ENCODE data around the gene RELN. TPM values are rescaled to one million over a fixed set of nuclear protein-coding genes. Genes with fewer than 3 reads are reported as not detected.

RELN gene
- total RNA-seq, 1 experiment from 2014 or later: 0.02 TPM

DNA sequence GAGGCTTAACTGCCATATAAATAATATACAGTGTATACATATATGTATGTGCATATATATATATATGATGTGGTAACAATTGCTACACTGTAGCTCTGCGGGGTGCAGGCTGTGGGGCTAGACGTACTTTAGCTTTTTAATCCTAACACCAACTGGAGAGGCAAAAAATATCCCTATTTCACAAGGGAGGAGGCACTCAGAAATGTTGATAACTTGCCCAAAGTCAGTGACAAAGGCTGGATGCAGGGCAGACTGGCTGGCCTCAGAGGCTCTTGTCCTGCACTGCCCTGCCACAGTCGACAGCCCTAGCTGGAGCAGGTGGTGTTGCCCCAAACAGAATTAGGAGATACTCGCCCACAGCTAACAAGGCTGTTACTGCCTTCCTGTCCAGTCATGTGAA lies 1.5 kb upstream of the RELN start:
- DNase-seq (ENCODE audit: low read depth): no peak

DNA sequence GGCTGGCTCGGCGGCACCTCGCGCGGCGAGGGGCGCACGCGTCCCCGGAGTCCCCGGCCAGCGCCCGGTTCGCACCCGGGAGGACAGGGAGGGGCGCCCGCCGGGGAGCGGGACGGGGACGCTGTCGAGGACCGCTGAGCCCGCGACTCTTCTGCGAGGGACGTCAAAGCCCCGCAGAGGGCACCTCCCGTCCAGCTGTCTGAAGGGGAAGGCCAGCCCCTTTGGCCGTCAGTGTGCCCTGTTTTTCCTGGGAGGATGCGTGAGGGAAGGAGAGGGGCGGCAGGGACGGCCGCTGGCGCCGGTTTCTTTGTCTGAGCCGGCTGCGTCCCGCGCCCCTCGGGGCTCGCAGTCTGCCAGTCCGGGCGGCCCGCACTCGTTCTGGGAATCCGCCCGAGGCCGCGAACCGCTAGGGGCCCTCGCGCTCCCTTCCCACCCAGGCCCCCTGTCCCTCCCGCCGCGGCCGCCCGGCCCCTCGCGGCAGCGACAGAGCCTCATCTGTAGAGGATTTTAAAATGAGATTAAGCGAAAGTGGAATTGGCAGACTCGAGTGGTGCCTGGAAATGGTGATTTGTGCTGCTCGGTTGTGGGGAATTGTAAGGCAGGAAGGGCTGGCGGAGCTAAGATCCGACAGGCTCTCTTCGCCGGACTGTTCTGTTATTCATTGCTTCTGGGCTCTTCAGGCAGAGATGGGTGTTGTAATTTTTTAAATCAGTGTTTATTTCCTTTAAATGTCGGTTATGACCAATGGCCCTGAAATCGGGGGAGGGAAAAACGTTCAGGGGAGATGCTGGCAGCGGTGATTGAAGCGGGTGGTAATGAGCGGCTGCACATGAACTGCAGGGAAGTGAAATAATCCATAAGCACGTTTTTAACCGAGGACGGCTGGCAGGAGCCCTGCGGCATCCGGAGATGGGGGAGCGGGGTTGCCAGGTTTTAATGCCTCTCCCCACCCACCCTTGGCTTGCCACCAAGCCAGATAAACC lies 618 bp upstream of the RELN start:
- DNase-seq (ENCODE audit: low read depth): peak; percentile 11

- no peak for DNase-seq (ENCODE audit: low read depth)
Observed at GRCh38 chr7:103988468-103989199, 824 bp downstream of the RELN start.

- no peak for DNase-seq (ENCODE audit: low read depth)
Observed at GRCh38 chr7:103987451-103987850, 2.0 kb downstream of the RELN start.

- DNase-seq (ENCODE audit: low read depth): no peak
Observed at GRCh38 chr7:103985565-103986126, 3.8 kb downstream of the RELN start.

- DNase-seq (ENCODE audit: low read depth): no peak
Observed at GRCh38 chr7:103984050-103984449, 5.4 kb downstream of the RELN start.

DNA sequence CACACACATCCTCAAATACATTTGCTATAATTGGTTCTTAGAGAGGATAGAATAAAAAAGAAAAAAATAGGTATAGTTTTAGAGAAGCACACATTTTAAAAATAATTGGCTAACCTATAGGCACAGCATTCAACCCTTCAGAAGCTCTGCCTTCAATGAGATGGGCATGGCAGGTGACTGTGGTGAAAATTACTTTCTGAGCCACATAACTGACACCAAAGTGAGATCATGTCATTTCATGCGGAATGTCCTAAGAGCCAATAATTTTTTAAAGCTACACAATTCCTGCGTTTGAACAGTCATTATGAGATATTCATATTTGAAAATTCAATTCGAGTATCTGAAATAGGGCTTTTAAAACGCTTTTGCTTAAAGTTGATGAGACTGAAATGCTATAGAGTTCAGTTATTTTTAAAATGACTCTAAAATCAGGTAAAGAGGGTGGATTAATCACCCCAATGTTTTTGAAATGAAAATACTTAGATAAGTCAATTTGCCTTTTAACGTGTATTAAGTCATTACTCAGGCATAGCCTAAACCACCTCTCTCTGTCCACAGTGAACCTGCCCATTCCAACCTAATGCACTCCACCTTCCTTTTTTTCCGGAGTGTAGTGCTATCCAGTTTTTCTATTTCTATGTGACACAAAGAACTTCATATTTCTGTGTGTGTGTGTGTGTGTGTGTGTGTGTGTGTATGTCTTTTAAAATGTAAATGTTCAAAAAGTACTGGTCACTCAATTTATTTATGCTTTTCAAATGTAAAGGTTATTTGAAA lies 6.1 kb downstream of the RELN start:
- DNase-seq (ENCODE audit: low read depth): no peak

- DNase-seq (ENCODE audit: low read depth): no peak
Observed at GRCh38 chr7:103981003-103981423, 8.4 kb downstream of the RELN start.

DNA sequence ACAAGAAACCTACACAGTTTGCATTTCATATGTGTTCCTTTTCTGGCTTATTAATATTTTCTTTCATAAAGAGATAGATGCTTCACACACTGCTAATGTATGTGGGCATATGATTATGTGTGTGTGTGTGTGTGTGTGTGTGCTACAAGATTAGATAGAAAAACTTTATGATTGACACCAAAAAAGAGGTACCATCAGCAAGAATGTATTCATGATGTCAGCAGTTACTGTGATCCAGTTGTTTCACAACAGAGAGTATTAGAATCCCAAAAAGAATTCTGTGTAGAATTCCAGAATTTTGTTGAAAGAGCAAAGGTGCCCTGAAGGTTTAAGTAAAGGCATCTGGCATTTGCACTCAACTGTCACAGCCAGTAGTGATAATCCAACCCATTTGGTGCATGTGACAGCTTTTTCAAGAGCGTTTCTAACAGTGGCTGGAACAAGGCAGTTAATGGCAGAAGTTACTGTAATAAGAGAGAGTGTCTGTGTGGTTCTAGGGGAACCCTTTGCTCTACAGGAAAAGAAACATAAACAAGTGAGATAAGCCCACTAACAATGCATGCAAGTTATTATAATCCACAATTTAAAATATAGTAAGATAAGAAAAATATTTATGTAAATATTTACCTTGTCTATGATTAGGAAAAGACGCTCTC lies 16.6 kb downstream of the RELN start:
- DNase-seq (ENCODE audit: low read depth): no peak

- DNase-seq (ENCODE audit: low read depth): no peak
Observed at GRCh38 chr7:103967401-103967800, 22.1 kb downstream of the RELN start.

DNA sequence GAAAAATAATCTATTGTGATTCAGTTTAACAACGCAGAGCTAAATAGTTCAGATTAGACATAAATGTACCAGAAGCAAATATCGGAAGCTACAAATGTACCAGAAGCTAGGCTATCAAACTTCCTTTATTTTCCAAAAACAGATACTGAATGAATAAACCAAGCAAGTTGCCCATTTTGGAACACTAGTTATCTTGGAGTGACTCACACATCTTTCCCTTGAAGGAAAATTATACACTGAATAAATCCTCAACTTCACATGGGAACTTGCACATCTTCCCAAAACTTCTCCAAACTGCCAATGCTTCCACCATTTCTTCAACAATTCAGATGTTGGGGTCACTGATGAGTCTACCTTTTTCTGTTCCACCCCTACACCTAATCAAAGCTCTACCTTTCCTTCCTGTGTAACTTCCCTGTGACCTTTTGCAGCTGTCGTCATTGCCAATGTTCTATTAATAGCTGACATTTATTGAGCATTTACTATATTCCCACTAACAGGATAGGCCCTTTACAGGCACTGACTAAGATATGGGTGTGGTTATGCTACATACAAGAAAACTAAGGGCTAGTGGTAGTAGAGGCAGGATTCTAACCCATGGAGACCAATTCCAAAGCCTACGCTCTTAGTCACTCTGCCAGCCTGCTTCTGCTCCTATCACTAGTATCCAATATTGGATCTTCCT lies 22.7 kb downstream of the RELN start:
- no peak for DNase-seq (ENCODE audit: low read depth)

DNA sequence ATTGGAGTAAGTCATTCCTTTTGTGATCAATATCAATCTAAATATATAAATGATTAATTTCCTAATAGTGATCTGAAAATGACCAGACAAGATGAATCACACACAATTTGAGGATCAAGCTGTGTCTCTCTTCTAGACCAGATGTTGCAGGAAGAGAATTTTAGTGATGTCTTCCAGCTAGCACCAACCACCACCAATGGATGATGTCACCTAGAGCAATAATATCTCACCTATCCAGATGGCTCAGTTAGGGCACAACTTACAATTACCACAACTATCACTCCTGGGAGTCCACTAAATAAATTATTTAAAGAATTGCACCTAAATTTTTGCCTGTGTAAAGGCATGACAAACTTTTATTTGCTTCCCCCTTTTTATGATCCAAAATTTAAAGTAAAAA lies 25.2 kb downstream of the RELN start:
- no peak for DNase-seq (ENCODE audit: low read depth)

- DNase-seq (ENCODE audit: low read depth): no peak
Observed at GRCh38 chr7:103962070-103962469, 27.4 kb downstream of the RELN start.

DNA sequence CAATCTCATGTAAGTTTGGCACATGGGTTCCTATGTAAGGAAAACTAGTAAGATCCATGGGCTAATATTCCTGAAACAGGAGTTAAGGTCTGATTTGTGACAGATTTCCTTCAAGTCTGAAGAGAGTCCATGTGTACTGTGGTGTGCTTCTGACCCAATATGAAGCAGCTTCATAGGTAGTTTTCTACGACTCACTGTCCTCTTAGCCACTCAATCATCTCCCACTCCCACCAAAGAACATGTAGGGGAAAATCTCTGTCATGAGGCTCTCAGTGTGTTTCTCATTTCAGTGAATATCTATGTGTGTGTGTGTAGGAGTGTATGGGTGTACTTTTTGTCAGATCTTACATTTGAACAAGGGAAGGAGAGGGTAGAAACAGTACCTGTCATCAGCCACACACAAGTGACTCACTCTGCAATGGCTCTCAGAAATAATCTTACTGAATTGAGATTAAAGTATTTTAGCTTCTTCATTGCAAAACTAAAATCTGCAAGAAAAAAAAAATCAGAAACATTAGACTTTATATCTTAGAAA lies 31.1 kb downstream of the RELN start:
- DNase-seq (ENCODE audit: low read depth): no peak

DNA sequence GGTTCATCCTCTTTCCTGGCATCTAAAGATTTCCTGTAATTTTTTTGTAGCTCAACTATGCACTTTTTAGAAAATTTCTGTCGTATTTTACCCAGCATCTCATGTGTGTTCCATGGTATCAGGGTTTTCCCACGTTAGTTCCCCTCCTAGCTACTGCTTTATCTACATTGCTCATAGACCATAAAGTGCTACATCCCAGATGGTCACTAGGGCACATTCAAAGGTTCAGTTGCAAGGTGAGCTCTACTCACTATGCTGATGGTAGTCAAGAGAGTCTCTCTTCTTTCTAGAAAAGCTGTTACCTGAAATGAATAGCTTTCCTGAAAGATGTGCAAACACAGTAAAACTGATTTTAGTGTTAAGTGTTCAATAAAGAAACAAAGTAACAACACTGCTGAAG lies 33.5 kb downstream of the RELN start:
- no peak for DNase-seq (ENCODE audit: low read depth)

DNA sequence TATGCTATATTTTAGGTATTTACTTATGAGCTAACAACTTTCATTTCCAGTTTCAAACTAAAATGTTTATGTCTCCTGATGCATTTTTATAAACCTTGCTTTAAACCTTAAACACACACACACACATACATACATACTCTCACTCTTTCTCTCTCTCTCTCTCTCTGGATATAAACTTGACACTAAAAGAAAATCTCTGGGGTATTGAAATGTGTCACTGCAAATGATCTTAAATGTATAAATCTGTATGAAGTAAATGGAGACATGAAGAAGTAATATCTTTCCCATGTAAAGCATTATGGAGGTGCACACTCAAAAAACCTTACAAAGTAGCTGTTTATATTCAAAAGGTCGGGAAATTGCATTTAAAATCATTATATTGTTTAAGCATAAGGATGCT lies 37.0 kb downstream of the RELN start:
- no peak for DNase-seq (ENCODE audit: low read depth)

- DNase-seq (ENCODE audit: low read depth): no peak
Observed at GRCh38 chr7:103951311-103951710, 38.1 kb downstream of the RELN start.

- DNase-seq (ENCODE audit: low read depth): no peak
Observed at GRCh38 chr7:103949374-103949773, 40.1 kb downstream of the RELN start.

- DNase-seq (ENCODE audit: low read depth): no peak
Observed at GRCh38 chr7:103947026-103947655, 42.3 kb downstream of the RELN start.
